Activated naive CD8-positive, alpha-beta T cell treated with anti-CD3 and anti-CD28 coated beads, Interleukin-2, amount 10 ng/mL, durations not matched to agents 7 days and 5 days (primary cell): ENCODE results near the gene NCF1. TPM values are rescaled to one million over a fixed set of nuclear protein-coding genes. Genes with fewer than 3 reads are reported as not detected.
"Not testable (repeated sequence)": the region's sequence is repeated elsewhere in the genome, so short reads cannot be mapped to it uniquely, and the experiment has no call there.

ENCODE experiments used
- ATAC-seq: fragments of 150-1000 bp; cut with Tn5 transposase; one replicate; pipeline ENCODE4 v1.10.0; 2021; ENCODE audit warnings: low read depth, moderate library complexity
- POLR2A ChIA-PET: fragments of 350-600 bp; sonication (Branson Sonifier 250); formaldehyde crosslinking; loops from one replicate; lab custom pipeline; 2021; ENCODE audit warnings: antibody characterized with exemption; lab: Charles Lee
- DNase-seq: peaks from one replicate; pipeline ENCODE4 v3.0.0; 2021
- H3K27ac Mint-ChIP-seq: one replicate; pipeline ENCODE4 v1.8.0; 2022; ENCODE audit warnings: mild to moderate bottlenecking, mixed read lengths
- H3K27me3 Mint-ChIP-seq: one replicate; pipeline ENCODE4 v1.8.0; 2022; ENCODE audit warnings: mild to moderate bottlenecking, moderate library complexity, mixed read lengths
- H3K36me3 Mint-ChIP-seq: one replicate; pipeline ENCODE4 v1.8.0; 2021; ENCODE audit warnings: mild to moderate bottlenecking, mixed read lengths
- H3K4me1 Mint-ChIP-seq: one replicate; pipeline ENCODE4 v1.8.0; 2021; ENCODE audit warnings: mixed read lengths
- H3K4me3 Mint-ChIP-seq: one replicate; pipeline ENCODE4 v1.8.0; 2022; ENCODE audit warnings: mild to moderate bottlenecking, moderate library complexity, mixed read lengths
- H3K9me3 Mint-ChIP-seq: one replicate; pipeline ENCODE4 v1.8.0; 2021; ENCODE audit warnings: mixed read lengths
- total RNA-seq, 2 experiments: library from RNA; stranded (reverse); gene quantifications; one replicate each; pipeline ENCODE4 v1.2.3, GENCODE V29; 2021

Gene NCF1
- total RNA-seq, result 1 to 10 TPM; 3.8 to 4.4 TPM

- H3K27me3 Mint-ChIP-seq, ATAC-seq, H3K27ac Mint-ChIP-seq, H3K4me1 Mint-ChIP-seq, DNase-seq, H3K9me3 Mint-ChIP-seq, H3K4me3 Mint-ChIP-seq, POLR2A ChIA-PET, H3K36me3 Mint-ChIP-seq: not testable (repeated sequence)
Measured at GRCh38 chr7:74773760-74774750, at the start of gene NCF1. NCF1 (plus strand) TSS chr7:74774011; CDS start chr7:74774032, 21 bp downstream.

- no peak for ATAC-seq
- H3K27ac Mint-ChIP-seq, result no peak overlapping the region
- POLR2A ChIA-PET, result no interaction called here
- no peak for DNase-seq
- H3K4me1 Mint-ChIP-seq, result peaks cover 3% of the 10 kb centered on the region
- no peaks in the 10 kb centered on the region for H3K9me3 Mint-ChIP-seq
- H3K36me3 Mint-ChIP-seq, result peaks cover 7% of the 10 kb centered on the region
- H3K4me3 Mint-ChIP-seq, result no peak overlapping the region
- H3K27me3 Mint-ChIP-seq, result no peaks in the 10 kb centered on the region
Measured at GRCh38 chr7:74725840-74726239, 48.0 kb upstream of the NCF1 start.

DNA sequence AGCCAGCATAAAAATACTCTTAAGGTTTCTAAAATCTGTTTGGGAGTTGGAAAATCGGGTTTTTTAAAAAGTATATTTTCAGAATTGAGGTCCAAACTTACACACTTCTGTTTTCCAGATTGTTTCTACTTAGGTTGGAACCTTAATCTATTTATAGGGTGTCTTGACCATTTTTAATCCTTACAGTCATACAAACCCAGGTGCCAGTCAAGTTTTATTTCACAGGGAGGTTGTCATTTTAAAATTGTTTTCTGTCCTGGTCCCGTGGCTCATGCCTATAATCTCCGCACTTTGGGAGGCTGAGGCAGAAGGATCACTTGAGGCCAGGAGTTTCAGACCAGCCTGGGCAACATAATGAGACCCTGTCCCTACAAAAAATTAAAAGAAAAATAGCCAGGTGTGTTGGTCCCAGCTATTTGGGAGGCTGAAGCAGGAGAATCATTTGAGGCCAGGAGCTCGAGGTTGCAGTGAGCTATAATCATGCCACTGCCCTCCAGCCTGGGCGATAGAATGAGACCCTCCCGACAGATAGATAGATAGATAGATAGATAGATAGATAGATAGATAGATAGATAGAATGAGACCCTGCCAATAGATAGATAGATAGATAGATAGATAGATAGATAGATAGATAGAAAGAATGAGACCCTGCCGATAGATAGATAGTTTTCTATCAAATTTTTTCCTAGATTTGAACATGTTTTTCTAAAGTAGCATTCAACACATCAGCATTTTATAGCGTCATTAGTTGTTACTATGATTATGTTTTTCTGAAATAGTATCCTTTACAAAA, 47.3 kb upstream of the NCF1 start:
- POLR2A ChIA-PET, result no interaction called here
- peaks cover 3% of the 10 kb centered on the region for H3K4me1 Mint-ChIP-seq
- no peak for ATAC-seq
- no peaks in the 10 kb centered on the region for H3K9me3 Mint-ChIP-seq
- no peak for DNase-seq
- no peaks in the 10 kb centered on the region for H3K27me3 Mint-ChIP-seq
- H3K4me3 Mint-ChIP-seq, result no peak overlapping the region
- H3K36me3 Mint-ChIP-seq, result peaks cover 8% of the 10 kb centered on the region
- no peak overlapping the region for H3K27ac Mint-ChIP-seq

DNA sequence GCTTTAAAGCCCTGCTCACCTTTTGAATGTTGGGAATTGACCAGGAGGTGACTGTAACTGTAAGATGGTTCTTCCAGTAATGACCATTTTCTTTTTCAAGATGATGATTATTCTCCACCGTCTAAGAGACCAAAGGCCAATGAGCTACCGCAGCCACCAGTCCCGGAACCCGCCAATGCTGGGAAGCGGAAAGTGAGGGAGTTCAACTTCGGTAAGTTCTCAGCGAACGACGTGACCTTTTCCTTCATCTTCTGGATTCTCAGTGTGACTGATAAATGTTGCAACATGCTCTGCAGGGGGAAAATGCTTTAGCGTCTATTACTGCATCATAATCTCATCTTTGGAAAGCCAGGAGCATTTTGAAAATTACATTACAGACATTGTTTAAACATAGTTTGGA, 45.1 kb upstream of the NCF1 start:
- H3K4me3 Mint-ChIP-seq, H3K4me1 Mint-ChIP-seq, DNase-seq, H3K9me3 Mint-ChIP-seq, POLR2A ChIA-PET, ATAC-seq, H3K27me3 Mint-ChIP-seq, H3K36me3 Mint-ChIP-seq, H3K27ac Mint-ChIP-seq: not testable (repeated sequence)

GRCh38 chr7:74730186-74730585, 43.6 kb upstream of the NCF1 start:
- H3K9me3 Mint-ChIP-seq, POLR2A ChIA-PET, H3K27me3 Mint-ChIP-seq, ATAC-seq, H3K4me1 Mint-ChIP-seq, DNase-seq, H3K4me3 Mint-ChIP-seq, H3K27ac Mint-ChIP-seq, H3K36me3 Mint-ChIP-seq: not testable (repeated sequence)

DNA sequence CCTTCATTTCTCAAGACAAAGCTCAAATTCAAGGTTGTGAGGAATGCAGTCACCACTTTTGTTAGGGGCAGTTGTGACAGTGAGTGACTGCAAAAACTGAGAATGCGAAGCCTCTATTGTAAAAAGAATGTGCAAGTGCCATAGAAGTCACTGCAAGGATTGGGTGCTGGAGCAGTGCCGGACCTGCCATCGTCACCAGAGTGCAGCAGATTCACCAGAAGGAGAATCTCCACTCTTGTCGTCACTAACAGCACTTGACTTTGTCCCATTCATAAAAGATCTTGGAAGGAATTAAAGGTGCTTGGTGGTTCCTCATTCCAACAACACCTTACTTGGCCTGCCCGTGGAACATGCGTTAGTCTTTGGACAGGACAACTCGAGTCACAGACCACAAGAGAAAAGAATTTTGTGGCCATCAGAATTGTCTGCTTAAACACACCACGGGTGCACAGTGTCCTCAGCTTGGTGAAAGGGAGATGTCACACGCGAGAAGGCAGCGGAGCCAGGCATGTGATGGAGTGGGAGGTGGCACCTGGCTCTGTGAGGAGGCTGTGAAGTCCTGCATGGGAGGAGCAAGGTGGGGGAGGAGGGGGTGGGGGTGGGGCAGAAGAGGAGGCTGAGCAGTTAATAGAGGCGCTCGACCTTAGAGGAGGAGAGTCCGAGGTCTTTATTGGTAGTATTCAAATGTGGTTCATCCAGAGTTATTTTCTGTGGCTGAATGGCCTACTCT, 33.7 kb upstream of the NCF1 start:
- DNase-seq, H3K27me3 Mint-ChIP-seq, POLR2A ChIA-PET, H3K9me3 Mint-ChIP-seq, H3K27ac Mint-ChIP-seq, H3K4me1 Mint-ChIP-seq, ATAC-seq, H3K4me3 Mint-ChIP-seq, H3K36me3 Mint-ChIP-seq: not testable (repeated sequence)

DNA sequence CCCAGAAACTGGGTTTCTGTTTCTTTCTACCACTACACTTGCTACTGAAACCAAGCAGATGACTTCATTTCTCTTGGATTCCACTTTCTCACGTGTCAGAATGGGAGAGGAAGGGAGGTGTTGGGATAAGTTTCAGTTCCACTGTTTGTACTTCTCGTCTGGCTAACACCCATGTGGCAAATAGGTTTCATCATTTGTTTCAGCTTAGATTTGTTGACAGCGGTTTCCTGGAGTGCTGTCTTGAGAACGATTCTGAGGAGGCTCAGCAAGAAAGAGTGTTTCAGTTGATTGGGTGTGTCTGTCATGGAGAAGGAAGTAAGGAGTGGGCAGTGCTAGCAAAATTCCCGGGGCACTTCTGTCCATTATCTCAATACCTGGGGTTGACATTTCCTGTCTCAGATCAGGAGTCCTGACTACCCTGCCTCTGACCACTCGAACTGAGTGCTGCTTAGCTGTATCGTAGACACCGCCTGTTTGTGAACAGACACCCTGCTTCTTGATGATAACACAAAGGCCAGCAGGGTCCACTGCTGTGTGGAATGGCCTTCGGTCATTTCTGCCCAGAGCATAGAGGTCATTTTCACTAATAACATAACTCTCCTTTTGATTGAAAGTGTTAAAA, 29.8 kb upstream of the NCF1 start:
- H3K4me1 Mint-ChIP-seq, ATAC-seq, POLR2A ChIA-PET, H3K27ac Mint-ChIP-seq, H3K4me3 Mint-ChIP-seq, H3K36me3 Mint-ChIP-seq, H3K27me3 Mint-ChIP-seq, H3K9me3 Mint-ChIP-seq, DNase-seq: not testable (repeated sequence)

DNA sequence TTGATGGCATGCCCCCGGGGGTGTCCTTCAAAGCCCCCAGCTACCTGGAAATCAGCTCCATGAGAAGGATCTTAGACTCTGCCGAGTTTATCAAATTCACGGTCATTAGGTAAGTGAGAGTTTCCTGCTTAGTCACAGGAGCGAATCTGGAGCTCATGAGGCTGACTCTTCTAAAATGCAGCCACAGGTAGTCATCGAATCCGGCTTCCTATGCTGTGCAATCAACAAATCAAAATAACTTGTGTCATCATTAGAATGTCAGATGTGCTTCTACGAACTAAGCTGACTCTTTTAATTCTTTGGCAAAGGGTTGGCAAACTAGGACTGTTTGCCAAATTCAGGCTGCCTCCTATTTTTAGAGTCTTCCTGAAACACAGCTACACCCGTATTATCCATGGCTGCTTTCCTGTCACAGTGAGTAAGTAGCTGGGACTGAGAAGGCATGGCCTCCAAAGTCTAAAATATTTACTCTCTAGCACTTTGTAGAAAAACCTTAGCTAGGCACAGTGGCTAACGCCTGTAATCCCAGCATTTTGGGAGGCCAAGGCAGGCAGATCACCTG, 19.8 kb upstream of the NCF1 start:
- H3K27me3 Mint-ChIP-seq, ATAC-seq, DNase-seq, H3K4me3 Mint-ChIP-seq, H3K9me3 Mint-ChIP-seq, H3K27ac Mint-ChIP-seq, H3K4me1 Mint-ChIP-seq, H3K36me3 Mint-ChIP-seq, POLR2A ChIA-PET: not testable (repeated sequence)

DNA sequence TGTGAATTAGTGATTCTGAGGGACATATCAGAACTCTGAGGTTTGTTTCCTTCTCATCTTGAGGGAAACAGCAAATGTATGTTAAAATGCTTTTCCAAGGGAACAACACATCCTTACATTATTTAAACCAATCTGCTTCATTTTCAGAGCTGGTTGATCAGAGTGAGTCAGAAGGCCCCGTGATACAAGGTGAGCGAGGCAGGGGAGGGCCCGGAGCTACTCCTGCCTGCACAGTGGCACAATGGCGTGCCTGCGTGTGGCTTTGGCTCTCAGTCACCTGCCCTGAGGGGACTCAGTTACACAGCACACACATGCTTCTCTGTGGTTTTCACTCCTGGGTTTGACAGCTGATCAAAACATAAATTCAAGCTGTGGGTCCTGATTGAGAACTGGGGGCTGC, 17.1 kb upstream of the NCF1 start:
- H3K4me1 Mint-ChIP-seq, POLR2A ChIA-PET, H3K36me3 Mint-ChIP-seq, H3K4me3 Mint-ChIP-seq, DNase-seq, H3K27me3 Mint-ChIP-seq, H3K27ac Mint-ChIP-seq, H3K9me3 Mint-ChIP-seq, ATAC-seq: not testable (repeated sequence)

DNA sequence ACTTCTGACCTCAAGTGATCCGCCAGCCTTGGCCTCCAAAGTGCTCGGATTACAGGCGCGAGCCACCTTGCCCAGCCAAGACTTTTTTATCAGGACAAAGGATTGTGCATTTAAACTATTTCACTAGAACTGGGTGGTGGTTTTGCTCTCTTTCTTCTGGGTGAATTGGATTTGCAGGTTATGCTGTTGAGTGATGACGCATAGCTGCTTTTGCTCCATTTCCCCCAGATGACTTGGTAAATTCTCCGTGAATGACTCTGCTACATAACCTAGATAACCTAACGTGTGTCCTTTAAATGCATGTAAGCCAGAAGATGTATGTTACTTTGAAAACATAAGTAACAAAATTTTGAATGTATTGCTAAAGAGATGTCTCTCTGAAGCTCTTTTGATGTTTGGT, 15.5 kb upstream of the NCF1 start:
- H3K27ac Mint-ChIP-seq, H3K27me3 Mint-ChIP-seq, DNase-seq, H3K4me1 Mint-ChIP-seq, H3K9me3 Mint-ChIP-seq, POLR2A ChIA-PET, H3K36me3 Mint-ChIP-seq, ATAC-seq, H3K4me3 Mint-ChIP-seq: not testable (repeated sequence)

DNA sequence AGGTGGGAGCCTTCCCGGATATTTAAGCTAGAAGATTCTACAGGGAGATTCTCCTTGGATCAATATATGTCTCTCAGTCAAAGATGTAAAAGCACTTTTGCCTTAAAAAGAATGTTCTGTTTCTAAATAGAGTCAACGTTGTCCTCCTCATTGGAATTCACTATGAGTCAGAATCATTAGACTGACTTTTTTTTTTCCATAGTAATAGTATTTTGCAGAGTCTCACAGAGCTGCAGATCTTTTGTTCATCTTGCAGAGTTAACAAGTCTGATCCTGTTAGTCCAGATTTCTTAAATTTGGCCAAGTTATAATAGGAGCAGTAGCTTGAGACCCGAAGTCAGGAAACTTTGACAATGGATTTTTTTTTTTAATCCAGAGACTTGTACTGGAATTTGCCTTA, 14.8 kb upstream of the NCF1 start:
- H3K36me3 Mint-ChIP-seq, POLR2A ChIA-PET, ATAC-seq, H3K9me3 Mint-ChIP-seq, H3K27ac Mint-ChIP-seq, H3K4me1 Mint-ChIP-seq, H3K4me3 Mint-ChIP-seq, DNase-seq, H3K27me3 Mint-ChIP-seq: not testable (repeated sequence)

- POLR2A ChIA-PET, H3K36me3 Mint-ChIP-seq, H3K9me3 Mint-ChIP-seq, H3K27me3 Mint-ChIP-seq, H3K27ac Mint-ChIP-seq, H3K4me1 Mint-ChIP-seq, H3K4me3 Mint-ChIP-seq, DNase-seq: not testable (repeated sequence)
- peak; percentile 82 for ATAC-seq
Measured at GRCh38 chr7:74765205-74765918, 8.4 kb upstream of the NCF1 start.
